ENCODE measurements around the gene ZNF730.
"Not testable (repeated sequence)": the region's sequence is repeated elsewhere in the genome, so short reads cannot be mapped to it uniquely, and the experiment has no call there.

ZNF730 gene

DNA sequence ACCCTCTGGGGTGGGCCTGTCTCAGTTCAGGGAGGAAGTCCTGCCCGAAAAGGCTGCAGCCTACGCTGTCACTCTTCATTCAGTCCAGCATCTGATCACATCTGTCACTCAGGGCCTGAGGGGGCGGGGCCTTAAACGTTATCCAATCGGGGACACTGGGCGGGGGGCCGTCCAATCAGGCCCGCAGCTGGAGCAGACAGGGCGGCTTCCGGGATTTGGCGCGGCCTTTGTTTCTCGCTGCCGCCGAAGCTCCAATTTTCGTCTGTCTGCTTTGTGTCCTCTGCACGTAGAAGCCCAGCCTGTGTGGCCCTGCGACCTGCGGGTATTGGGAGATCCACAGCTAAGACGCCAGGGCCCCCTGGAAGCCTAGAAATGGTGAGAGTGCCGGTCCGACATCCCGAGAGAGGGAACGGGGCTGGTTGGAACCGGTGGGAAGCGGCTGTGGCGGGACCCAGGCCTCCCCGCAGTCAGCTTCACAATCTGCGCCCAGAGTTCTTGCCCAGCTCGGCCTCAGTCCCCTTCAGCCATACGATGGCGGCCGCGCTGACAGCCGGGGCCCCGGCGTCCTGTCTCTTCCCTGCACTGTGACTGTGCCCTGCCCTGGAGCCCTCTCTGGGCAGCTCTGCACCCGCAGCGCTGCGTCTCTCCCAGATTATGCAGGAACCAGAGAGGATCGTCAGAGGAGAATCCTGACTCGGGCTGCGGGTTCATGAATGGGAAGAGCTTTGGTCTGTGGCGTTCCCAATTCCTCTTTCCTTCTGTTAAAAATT lies at the start of gene ZNF730:
ZNF730 (plus strand) TSS at position 224 of the 770 bp plus-strand sequence; CDS start at position 373, 149 bp downstream.
- ATAC-seq = peak; percentile 58 to 72

DNA sequence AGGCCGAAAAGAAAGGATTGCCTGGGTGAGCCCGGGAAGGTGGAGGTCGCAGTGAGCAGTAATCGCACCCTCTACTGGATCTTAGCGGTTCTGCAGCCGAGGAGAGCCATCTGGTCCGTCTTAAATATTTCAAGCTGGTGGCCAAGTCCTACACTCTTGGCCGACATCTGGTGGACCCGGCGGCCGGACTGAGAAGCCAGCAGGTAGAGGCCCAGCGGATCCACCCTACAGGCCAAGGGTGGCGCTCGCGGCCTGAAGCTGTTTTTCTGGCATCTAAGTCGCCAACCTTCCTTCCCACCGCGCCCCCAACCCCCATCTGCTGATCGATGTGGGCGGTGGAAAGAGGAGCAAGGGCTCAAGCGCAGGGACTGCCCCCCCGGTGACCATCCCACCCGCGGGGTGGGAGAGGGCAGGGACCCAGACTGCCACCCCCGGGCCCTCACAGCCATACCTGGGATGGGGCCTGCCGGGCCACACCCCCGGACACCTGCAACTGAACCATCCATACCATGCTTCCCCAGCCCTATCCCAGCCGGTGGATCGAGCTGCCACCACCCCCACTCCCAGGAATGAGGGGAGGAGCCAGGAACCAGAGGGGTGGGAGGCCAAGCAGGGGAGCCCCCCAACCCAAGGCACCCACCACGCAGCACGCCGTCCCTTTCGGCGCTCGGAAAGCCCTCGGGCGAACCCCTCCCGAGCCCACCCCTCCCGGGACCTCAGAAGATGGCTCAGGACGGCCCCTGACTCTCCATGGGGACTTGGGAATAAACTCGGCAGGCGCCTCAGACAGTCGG lies 46.3 kb upstream of the ZNF730 start:
- ATAC-seq = no peak

DNA sequence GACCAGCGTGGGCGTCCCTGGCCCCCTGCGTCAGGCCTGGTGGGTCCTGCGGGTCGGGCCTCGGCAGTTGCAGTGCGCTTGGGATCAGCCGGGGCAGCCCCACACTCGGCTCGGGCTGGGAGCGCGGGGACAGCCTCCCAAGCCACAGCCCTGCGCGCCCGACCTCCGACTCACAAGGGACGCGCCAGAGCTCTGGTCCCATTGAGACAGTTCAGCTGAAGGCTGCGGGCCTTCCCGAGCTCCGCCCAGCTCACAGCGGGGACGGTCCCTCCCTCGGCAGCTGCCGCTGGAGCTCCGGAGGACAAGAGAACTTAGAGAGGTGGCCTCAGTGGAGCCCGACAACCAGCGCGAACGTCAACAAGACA lies 45.7 kb upstream of the ZNF730 start:
- ATAC-seq = no peak

DNA sequence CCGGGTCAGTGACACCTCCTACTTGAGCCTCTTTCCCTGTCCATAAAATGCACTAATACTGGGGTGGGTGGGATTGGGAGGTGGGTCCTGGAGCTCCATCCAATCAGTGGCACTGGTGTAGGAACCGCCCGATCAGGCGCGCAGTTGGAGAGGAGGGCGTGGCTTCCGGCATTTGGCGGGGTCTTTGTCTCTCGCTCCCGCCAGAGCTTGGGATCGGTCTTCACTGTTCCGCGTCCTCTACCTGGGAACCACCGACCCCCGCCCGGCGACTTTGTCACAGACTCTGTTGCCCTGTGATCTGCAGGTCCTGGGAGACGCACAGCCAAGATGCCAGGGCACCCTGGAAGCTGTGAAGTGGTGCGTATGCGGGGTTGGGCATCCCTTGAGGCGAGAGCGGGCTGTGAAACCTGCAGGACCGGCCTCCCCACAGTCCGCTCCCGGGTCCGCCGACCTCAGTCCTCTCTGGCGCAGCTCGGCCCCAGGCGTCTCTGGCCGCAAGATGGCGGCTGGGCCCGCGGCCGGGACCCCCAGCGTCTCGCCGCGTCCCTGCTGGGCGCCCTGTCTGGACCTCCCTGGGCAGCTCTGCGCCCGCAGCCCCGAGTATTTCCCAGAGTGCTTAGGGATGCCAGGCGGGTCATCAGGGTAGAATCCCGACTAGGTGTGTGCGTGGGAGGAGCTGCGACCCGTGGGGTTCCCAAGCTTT lies 41.6 kb upstream of the ZNF730 start:
- ATAC-seq = peak in 1 of 2 donors; percentile 35

DNA sequence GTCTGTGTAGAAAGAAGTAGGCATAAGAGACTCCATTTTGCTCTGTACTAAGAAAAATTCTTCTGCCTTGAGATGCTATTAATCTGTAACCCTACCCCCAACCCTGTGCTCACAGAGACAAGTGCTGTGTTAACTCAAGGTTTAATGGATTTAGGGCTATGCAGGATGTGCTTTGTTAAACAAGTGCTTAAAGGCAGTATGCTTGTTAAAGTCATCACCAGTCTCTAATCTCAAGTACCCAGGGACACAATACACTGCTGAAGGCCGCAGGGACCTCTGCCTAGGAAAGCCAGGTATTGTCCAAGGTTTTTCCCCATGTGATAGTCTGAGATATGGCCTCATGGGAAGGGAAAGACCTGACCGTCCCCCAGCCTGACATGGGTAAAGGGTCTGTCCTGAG lies 39.0 kb upstream of the ZNF730 start:
- ATAC-seq = not testable (repeated sequence)

DNA sequence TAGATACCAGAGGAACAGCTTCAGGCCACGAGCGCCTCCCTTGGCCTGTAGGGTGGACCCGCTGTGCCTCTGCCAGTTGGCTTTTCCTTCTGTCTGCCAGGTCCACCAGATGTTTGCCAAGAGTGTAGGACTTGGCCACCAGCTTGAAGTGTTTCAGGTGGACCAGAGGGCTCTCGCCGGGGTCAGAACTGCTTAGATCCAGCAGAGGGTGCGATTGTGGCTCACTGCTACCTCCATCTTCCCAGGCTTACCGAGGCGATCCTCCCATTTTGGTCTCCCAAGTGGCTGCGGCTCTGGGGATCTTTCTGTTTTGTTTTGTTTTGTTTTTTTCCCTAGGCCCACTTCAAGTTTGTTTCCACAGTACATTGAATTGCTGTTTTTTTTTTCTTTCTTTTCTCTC lies 23.0 kb upstream of the ZNF730 start:
- ATAC-seq = no peak

DNA sequence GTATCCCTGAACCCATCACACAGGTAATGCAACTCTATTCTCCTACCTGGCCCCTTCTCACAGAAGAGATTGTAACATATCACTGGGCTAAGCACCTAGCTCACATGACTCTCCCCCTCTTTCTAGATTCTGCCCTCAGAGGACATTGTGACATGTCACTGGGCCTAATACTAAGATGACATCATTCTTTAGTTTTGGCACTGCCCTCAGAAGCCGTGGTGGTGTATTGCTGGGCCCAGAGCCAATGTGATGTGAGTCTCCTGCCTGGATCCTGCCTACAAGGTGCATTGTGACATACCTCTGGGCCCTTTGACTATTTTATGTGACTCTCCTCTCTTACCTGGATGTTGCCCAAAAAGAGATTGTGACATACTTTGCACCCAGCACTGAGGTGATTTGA lies 21.4 kb upstream of the ZNF730 start:
- no peak for ATAC-seq

DNA sequence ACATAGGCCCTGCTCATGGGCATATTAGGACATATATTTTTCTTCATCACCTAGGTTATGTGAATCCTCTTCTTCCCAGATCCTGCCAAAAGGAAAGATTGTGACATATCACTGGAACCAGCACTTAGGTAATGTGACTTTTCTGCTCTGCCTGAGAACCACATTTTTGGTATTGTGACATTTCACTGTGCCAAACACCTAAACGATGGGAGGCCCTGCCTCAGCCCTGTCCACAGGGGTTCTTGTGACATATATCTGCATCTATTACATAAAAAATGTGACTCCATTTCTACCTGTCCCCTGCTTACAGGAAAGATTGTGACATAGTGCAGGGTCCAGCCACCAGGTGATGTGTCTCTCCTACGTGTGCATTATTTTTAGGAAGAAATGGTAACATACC lies 18.5 kb upstream of the ZNF730 start:
- ATAC-seq = no peak

DNA sequence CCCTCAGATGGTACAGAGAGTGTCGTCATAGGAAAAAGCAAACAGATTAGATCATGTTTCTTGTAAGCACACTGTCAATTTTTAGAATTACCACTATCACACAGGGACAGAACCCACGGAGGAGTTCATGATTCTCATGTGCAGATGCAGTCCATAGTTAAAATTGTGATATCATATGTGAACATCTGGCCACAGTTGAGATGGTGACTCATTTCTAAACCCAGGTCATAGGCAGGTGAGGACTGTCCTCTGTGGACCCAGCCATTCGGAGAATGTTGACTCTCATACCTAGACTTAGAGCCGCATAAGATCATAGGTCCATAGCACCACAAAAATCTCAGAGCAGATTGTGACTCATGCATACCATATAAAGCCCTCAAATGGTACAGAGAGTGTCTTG lies 17.8 kb upstream of the ZNF730 start:
- no peak for ATAC-seq

DNA sequence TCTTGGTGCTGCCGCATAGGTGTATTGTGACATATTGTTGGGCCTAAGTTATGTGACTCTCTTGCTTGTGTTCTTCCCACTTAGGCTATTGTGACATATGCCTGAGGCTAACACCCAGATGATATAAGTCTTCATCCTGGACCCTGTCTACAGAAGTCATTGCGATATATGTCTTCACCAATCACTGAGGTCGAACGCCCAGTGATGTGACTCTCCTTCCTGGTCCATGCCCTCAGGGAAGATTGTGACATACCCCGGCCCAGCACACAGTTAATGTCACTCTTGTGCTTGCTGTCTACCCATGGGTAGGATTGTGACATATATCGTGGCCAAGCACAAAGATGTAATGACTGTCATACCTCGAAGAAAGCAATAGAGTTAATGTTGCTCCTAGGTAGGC lies 16.9 kb upstream of the ZNF730 start:
- ATAC-seq = no peak

DNA sequence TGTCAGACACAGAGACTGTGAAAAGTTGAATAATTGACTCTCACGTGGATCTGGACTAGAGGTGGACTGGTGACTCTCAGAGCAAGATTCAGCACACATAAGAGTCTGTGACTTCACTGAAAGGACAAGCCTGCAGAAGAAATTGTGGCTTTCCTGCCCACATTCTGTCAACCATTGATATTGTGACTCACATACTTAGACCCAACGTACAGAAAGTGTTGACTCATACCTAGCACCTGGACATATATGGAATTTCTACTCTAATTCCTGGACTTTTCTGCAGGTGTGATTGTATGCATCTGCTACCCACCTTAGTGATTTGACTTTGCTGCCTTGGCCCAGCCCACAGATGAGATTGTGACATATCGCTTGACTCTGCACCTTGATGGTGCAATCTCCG lies 15.6 kb upstream of the ZNF730 start:
- no peak for ATAC-seq

DNA sequence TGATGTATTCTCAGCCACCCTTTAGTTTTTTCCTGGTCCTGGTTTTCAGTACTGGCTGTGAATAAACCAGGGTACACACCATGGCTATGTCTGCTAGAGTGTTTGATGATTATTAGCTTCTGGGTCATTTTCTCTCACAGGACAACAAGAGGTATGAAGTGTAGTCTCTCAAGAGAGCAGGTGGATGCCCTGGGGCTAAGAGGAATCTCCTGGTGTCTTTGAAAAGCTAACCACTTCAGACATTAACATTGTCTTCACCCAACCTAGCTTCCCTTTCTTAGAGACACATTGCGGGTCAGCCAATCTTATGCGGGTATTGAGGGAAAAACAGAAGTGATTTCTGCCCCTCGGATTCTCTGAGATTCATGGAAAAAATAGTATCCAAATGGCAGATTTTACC lies 1.6 kb downstream of the ZNF730 start:
- ATAC-seq = no peak

DNA sequence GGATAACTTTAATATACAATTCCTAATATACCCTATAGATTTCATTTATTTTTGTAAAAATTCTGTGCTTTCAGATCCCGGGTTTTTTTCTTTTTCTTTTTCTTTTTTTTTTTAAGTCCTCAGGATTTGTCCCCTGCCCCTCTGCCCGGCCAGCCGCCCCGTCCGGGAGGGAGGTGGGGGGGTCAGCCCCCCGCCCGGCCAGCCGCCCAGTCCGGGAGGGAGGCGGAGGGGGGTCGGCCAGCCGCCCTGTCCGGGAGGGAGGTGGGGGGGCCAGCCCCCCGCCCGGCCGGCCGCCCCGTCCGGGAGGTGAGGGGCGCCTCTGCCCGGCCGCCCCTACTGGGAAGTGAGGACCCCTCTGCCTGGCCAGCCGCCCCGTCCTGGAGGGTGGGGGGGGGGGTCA lies 17.4 kb downstream of the ZNF730 start:
- not testable (repeated sequence) for ATAC-seq

DNA sequence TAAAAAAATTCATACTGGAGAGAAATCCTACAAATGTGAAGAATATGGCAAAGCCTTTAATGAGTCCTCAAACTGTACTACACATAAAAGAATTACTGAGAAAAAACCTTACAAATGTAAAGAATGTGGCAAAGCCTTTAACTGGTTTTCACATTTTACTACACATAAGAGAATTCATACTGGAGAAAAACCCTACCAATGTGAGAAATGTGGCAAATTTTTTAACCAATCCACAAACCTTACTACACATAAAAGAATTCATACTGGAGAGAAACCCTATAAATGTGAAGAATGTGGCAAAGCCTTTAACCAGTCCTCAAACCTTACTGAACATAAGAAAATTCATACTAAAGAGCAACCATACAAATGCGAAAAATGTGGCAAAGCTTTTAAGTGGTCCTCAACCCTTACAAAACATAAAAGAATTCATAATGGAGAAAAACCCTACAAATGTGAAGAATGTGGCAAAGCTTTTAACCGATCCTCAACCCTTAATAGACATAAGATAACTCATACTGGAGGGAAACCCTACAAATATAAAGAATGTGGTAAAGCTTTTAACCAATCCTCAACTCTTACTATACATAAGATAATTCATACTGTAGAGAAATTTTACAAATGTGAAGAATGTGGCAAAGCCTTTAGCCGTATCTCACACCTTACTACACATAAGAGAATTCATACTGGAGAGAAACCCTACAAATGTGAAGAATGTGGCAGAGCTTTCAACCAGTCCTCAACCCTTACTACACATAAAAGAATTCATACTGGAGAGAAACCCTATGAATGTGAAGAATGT lies 29.0 kb downstream of the ZNF730 start:
- no peak for ATAC-seq

DNA sequence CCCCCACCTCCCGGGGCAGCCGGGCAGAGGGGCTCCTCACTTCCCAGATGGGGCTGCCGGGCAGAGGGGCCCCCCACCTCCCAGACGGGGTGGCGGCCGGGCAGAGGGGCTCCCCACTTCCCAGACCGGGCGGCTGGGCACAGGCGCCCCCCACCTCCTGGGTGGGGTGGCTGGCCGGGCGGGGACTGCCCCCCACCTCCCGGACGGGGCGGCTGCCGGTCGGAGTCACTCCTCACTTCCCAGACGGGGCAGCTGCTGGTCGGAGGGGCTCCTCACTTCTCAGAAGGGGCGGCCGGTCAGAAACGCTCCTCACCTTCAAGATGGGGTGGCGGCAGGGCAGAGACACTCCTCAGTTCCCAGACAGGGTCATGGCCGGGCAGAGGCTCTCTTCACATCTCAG lies 43.9 kb downstream of the ZNF730 start:
- ATAC-seq = no peak

DNA sequence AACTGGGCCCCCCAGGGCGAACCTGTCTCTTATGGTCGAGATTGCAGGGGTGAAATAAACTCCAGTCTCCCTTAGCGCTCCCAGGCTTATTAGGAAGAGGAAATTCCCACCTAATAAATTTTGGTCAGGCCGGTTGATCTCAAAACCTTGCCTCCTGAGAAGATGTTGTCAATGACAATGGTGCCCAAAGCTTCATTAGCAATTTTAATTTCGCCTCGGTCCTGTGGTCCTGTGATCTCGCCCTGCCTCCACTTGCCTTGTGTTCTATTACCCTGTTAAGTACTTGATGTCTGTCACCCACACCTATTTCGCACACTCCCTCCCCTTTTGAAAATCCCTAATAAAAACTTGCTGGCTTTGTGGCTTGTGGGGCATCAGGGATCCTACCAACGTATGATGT lies 51.5 kb downstream of the ZNF730 start:
- ATAC-seq = not testable (repeated sequence)

DNA sequence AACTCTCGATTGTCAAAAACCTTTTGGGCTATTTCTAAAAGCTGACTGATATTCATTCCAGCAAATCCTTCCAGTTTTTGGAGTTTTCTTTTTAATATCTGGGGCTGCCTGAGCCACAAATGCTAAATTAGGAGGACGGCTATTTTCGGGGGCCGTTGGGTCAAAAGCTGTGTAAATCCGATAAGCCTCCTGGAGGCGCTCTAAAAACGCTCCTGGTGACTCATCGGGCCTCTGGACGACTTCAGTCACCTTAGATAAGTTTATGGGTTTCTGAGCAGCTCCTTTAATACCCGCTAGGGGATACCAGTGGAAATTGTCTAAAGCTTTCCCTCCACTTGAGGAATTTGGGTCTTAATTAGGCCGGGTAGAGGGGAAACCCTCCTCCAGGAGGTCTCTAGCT lies 66.4 kb downstream of the ZNF730 start:
- no peak for ATAC-seq

DNA sequence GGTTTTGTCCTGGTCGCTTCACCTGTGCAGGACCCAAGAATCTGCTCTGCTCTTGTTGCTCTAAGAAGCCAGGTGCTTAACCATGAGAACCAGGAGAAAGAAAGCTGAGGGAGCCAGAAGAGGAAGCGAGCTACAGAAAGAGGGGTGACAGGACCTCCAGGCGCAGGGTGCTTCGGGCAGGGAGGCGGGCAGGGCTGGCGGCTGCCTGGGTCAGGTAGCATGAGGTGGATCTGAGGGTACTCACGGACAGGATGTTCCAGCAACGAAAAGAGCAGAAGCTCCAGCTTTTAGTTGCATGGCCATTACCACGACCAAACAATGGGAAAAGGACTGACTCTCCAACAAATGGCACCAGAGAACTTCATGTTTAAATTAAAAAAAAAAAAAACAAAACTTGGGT lies 73.5 kb downstream of the ZNF730 start:
- no peak for ATAC-seq

All from activated CD4-positive, CD25-positive, alpha-beta regulatory T cell treated with anti-CD3 and anti-CD28 coated beads, Interleukin-2, amount 50 U/mL, for 24 hours (primary cell).